CD4-positive, alpha-beta T cell treated with Interleukin-2 at 100 ng/mL for 4 hours (primary cell): ENCODE data around the gene OR52A5.

Experiments used
- DNase-seq: peaks from one replicate; pipeline ENCODE4 v3.0.0-alpha.2; 2020; ENCODE audit warnings: low spot score

Gene OR52A5

DNA sequence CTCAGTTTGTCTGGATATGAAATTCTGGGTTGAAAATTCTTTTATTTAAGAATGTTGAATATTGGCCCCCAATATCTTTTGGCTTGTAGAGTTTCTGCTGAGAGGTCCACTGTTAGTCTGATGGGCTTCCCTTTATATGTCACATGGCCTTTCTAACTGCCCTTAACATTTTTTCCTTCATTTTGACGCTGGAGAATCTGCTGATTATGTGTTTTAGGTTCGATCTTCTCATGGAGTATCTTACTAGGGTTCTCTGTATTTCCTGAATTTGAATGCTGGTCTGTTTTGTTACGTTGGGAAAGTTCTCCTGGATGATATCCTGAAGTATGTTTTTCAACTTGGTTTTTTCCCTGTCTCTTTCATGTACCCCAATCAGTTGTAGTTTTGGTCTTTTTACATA, 22.8 kb downstream of the OR52A5 start:
- DNase-seq, result no peak

DNA sequence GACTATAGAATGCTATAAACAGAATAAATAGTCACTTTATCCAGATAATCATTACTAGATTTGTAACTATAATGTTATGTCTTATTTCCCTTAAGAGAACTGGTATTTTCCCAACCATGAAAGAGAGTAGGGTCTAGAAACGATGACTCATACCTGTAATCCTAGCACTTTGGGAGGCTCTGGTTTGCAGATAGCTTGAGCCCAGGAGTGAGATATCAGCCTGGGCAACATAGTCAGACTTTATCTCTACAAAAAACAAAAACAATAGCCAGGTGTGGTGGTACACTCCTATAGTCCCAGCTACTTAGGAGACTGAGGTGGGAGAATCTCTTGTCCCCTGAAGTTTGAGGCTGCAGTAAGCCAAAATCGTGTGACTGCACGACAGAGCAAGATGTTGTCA, 30.9 kb downstream of the OR52A5 start:
- DNase-seq, result no peak

DNA sequence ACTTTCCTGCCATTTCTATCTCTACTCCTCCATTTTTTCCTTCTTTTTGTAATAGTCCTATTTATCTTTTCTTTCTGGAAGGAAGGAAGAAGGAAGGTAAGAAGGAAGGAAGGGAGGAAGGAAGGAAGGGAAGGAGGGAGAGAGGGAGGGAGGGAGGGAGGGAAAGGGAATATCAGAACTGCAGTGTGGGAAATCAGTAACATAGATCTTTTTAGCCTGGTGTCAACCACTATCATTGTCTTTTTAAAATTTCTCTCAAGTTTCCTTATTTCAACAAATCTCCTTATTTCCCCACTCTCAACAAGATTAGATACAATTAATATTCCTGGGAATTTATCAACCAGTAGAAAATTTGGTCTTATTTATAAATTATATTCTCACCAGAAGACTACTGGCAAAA, 35.1 kb downstream of the OR52A5 start:
- no peak for DNase-seq

DNA sequence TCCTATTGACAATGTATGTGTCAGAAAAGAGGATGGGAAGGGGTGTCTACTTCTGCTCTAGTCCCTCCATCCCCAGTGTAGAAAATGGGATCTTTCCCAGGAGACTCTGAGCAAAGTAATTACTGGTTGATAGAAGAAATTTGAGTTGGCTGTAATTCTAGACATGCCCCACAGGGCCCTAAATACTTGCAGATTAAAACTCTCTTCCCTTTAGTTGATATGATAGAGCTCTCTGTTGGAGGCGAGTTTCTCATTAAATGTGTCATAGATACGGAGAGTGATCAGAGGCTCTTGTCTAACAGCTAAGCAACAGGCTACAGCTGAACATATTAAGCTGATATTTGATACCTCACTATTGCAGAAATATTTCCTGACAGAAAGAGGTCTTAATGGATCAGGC, 35.9 kb downstream of the OR52A5 start:
- no peak for DNase-seq

DNA sequence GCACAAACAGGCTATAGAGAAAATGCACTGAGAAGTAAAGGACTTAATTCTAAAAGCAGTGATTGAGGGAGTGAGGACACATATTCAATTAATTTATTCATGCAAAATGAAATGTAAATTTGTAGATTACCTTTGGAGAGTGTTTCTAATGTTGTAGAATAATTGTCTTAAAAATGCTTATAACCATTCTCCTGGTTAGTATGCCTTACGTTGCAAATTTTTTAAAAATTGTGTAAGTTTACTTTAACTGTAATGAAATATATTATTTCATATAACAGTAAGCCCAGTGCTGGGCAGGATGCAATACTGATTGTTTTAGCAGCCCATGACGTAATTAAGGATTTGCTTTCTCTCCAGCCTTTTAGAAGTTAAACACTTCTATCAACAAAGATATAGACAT, 42.1 kb downstream of the OR52A5 start:
- no peak for DNase-seq

DNA sequence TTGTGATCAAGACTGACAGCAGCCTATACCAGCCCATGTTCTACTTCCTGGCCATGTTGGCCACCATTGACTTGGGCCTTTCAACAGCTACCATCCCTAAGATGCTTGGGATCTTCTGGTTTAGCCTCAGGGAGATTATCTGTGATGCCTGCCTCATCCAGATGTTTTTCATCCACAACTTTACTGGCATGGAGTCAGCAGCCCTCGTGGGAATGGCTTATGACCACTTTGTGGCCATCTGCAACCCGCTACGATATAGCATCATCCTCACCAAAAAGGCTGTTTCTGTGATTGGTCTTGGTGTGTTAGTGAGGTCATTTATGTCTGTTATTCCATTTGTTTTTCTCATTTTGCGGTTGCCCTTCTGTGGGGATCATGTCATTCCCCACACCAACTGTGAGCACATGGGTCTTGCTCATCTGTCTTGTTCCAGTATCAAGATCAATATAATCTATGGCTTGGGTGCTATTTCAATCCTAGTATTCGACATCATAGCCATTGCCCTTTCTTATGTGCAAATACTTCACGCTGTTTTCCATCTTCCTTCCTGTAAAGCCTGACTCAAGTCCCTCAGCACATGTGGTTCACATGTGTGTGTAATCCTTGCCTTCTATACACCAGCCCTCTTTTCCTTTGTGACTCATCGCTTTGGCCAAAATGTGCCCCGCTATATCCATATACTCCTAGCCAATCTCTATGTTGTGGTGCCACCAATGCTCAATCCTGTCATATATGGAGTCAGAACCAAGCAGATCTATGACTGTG, 45.2 kb downstream of the OR52A5 start:
- DNase-seq, result no peak

DNA sequence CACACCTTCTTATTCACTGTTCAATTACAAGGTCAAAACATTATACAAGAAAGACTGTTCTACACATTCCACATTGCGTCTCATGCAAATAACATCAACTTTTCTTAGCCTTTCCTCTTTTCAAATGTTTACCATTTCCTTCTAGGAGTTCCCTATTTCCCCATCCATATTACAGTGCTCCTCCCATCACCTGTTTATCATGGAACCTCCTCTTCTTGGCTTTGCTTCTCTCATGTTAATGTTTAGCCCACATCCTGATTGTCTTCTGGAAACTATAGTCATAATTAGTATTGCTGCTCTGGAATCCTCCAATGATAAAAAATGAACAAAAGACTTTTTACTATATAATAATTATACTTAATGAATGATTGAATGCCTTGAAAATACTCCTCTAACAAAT, 47.5 kb downstream of the OR52A5 start:
- no peak for DNase-seq

DNA sequence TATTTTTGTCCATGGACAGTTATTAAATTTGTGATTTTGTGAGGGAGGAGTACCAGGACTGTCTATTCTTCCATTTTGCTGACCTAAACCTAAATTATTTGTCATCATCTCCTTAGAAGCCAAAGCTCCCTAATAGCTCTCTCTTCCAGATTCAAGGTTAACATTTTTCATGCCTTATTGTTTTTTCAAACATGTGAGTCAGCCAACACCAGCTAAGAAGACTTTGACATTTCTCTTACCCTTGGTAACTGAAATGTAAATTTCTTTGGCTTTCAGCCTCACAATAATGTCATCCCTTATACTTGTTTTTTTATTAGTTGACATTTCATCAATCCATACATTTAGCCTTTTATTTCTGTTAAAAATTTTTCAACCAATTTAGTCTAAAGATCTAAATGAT, 49.6 kb downstream of the OR52A5 start:
- no peak for DNase-seq

DNA sequence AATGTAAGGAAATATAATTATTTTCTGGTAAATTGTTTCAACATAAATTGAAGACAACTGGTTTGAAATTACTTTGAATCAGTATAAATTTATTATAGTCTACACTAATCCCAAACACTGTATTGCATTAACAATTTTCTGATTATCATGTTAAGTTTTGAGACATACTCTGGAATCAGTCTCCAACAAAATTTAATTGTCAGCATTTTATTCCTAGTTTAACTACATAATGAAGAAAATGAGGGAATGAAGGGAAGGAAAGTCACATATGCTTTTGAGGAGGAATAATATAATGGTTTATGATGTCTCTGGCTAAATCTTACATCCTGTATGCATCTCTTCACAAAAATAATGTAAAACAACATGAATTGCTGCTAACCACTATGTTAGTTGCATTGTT, 54.6 kb downstream of the OR52A5 start:
- no peak for DNase-seq

DNA sequence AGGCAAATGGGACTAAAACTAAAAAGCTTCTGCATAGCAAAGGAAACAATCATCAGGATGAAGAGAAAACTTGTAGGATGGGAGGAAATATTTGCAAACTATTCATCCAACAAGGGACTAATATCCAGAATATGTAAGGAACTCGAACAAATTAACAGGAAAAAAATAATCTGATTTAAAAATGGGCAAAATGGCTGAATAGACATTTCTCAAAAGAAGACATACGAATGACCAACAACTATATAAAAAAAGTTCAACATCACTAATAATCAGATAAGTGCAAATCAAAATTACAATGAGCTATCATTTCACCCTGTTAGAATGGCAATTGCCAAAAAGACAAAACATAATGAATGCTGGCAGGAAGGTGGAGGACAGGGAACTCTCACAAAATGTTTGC, 56.8 kb downstream of the OR52A5 start:
- DNase-seq, result no peak
